ENCODE results near the gene NUCB1.

The NUCB1 gene

DNA sequence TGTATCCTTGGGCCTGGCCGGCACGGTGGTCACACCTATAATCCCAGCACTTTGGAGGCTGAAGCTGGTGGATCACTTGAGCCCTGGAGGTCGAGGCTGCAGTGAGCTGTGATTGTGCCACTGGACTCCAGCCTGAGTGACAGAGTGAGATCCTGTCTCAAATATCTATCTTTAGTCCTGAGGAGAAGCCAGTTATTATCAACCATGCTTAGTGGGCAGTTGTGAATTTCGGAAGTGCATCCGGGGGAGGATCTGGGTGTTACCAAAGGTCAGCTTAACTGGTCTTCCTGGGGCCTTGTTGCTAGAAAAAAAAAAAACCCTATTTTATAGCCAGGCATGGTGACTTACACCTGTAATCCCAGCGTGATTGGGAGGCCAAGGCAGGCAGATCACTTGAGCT lies 43.0 kb downstream of the NUCB1 start:
- Histone ChIP-seq H2AFZ (ENCODE audit: low read length) (no peak overlapping the region), H4K20me1 (ENCODE audit: insufficient read depth, low read length, poor library complexity, severe bottlenecking) (no peaks in the 10 kb centered on the region), H3K4me3 (ENCODE audit: low read length, poor library complexity, severe bottlenecking) (no peak overlapping the region), H3K4me1 (ENCODE audit: insufficient read depth, low read length, poor library complexity, severe bottlenecking) (no peaks in the 10 kb centered on the region), H3K27me3 (ENCODE audit: insufficient read depth, low read length, poor library complexity, severe bottlenecking) (no peaks in the 10 kb centered on the region), H3K9ac (ENCODE audit: low read depth, low read length, poor library complexity, severe bottlenecking) (no peak overlapping the region), H3K9me2 (replicated peaks; ENCODE audit: low read depth, low read length) (no peaks in the 10 kb centered on the region), H3F3A (ENCODE audit: low read depth) (no peaks in the 10 kb centered on the region), H3K79me2 (ENCODE audit: insufficient read depth, low read length) (no peaks in the 10 kb centered on the region), H3K36me3 (ENCODE audit: insufficient read depth, low read length) (no peaks in the 10 kb centered on the region), H3K4me2 (ENCODE audit: low read depth, low read length, poor library complexity, severe bottlenecking) (no peak overlapping the region), H3K9me3 (ENCODE audit: insufficient read depth, low read depth, low read length) (0 out of 2 replicates have a peak, but pooled peaks cover 10% of the 10 kb centered on the region)
- TF ChIP-seq, protein P1, sequence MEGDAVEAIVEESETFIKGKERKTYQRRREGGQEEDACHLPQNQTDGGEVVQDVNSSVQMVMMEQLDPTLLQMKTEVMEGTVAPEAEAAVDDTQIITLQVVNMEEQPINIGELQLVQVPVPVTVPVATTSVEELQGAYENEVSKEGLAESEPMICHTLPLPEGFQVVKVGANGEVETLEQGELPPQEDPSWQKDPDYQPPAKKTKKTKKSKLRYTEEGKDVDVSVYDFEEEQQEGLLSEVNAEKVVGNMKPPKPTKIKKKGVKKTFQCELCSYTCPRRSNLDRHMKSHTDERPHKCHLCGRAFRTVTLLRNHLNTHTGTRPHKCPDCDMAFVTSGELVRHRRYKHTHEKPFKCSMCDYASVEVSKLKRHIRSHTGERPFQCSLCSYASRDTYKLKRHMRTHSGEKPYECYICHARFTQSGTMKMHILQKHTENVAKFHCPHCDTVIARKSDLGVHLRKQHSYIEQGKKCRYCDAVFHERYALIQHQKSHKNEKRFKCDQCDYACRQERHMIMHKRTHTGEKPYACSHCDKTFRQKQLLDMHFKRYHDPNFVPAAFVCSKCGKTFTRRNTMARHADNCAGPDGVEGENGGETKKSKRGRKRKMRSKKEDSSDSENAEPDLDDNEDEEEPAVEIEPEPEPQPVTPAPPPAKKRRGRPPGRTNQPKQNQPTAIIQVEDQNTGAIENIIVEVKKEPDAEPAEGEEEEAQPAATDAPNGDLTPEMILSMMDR (conservative IDR thresholded peaks at IDR 0.05; ENCODE audit: low read length) = no peak
- TF ChIP-seq EZH2phosphoT487 (IDR thresholded peaks at IDR 0.05; ENCODE audit: borderline replicate concordance) = no peak

DNA sequence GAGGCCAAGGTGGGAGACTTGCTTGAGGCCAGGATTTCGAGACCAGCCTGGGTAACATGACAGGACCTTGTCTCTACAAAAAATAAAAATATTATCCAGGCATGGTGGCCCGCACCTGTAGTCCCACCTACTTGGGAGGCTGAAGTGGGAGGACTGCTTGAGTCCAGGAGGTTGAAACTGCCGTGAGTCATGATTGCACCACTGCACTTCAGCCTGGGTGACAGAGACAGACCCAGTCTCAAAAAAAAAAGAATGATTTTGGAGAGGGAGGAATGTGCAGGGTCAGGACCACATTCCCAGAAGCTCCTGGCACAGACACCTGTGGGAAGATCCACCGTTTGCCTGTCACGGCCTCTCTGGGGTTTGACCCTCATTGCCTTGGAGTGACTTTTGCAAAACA lies 45.3 kb downstream of the NUCB1 start:
- Histone ChIP-seq H3K79me2 (ENCODE audit: insufficient read depth, low read length) (no peaks in the 10 kb centered on the region), H3K4me1 (ENCODE audit: insufficient read depth, low read length, poor library complexity, severe bottlenecking) (no peaks in the 10 kb centered on the region), H3K9me3 (ENCODE audit: insufficient read depth, low read depth, low read length) (0 out of 2 replicates have a peak, but pooled peaks cover 10% of the 10 kb centered on the region), H3K9me2 (replicated peaks; ENCODE audit: low read depth, low read length) (no peaks in the 10 kb centered on the region), H3F3A (ENCODE audit: low read depth) (no peaks in the 10 kb centered on the region), H4K20me1 (ENCODE audit: insufficient read depth, low read length, poor library complexity, severe bottlenecking) (no peaks in the 10 kb centered on the region), H2AFZ (ENCODE audit: low read length) (no peak overlapping the region), H3K36me3 (ENCODE audit: insufficient read depth, low read length) (no peaks in the 10 kb centered on the region), H3K4me2 (ENCODE audit: low read depth, low read length, poor library complexity, severe bottlenecking) (no peak overlapping the region), H3K9ac (ENCODE audit: low read depth, low read length, poor library complexity, severe bottlenecking) (no peak overlapping the region), H3K27me3 (ENCODE audit: insufficient read depth, low read length, poor library complexity, severe bottlenecking) (no peaks in the 10 kb centered on the region), H3K4me3 (ENCODE audit: low read length, poor library complexity, severe bottlenecking) (no peak overlapping the region)
- TF ChIP-seq EZH2phosphoT487 (IDR thresholded peaks at IDR 0.05; ENCODE audit: borderline replicate concordance) = no peak

DNA sequence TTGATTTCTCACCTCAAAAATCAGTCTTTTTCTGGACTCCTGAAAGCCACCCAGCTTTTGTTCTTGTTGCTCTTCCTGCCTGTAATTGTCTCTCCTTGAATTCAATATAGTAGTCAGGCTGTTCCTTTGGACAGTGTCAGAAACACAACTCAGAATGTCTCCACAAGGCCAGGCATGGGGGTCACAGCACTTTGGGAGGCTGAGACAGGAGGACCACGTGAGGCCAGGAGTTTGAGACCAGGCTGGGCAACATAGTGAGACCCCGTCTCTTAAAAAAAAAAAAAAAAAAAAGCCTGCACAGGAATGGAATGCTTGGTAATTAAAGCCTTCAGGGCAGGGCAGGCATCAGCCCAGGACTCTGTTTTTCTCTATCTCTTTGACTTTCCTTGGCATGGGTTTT lies 45.7 kb downstream of the NUCB1 start:
- H3K36me3 ChIP-seq (ENCODE audit: insufficient read depth, low read length) = no peaks in the 10 kb centered on the region
- no peak overlapping the region for H3K4me3 ChIP-seq (ENCODE audit: low read length, poor library complexity, severe bottlenecking)
- H2AFZ ChIP-seq (ENCODE audit: low read length) = no peak overlapping the region
- no peak overlapping the region for H3K9ac ChIP-seq (ENCODE audit: low read depth, low read length, poor library complexity, severe bottlenecking)
- H3K4me2 ChIP-seq (ENCODE audit: low read depth, low read length, poor library complexity, severe bottlenecking) = no peak overlapping the region
- no peaks in the 10 kb centered on the region for H3F3A ChIP-seq (ENCODE audit: low read depth)
- 0 out of 2 replicates have a peak, but pooled peaks cover 10% of the 10 kb centered on the region for H3K9me3 ChIP-seq (ENCODE audit: insufficient read depth, low read depth, low read length)
- H3K4me1 ChIP-seq (ENCODE audit: insufficient read depth, low read length, poor library complexity, severe bottlenecking) = no peaks in the 10 kb centered on the region
- no peaks in the 10 kb centered on the region for H4K20me1 ChIP-seq (ENCODE audit: insufficient read depth, low read length, poor library complexity, severe bottlenecking)
- TF ChIP-seq, protein P1 (conservative IDR thresholded peaks at IDR 0.05; ENCODE audit: low read length) = no peak
- no peak for TF ChIP-seq EZH2phosphoT487 (IDR thresholded peaks at IDR 0.05; ENCODE audit: borderline replicate concordance)
- H3K27me3 ChIP-seq (ENCODE audit: insufficient read depth, low read length, poor library complexity, severe bottlenecking) = no peaks in the 10 kb centered on the region
- H3K9me2 ChIP-seq (replicated peaks; ENCODE audit: low read depth, low read length) = no peaks in the 10 kb centered on the region
- H3K79me2 ChIP-seq (ENCODE audit: insufficient read depth, low read length) = no peaks in the 10 kb centered on the region
